Activated T-cell treated with anti-CD3 and anti-CD28 coated beads for 1 hour (primary cell): ENCODE measurements around the gene PLBD2.

Source experiments
- DNase-seq: peaks from one replicate; pipeline ENCODE4 v3.0.0-alpha.2; 2020; ENCODE audit warnings: low read depth

Gene PLBD2

GRCh38 chr12:113369391-113369985, 11.1 kb downstream of the PLBD2 start:
- DNase-seq = no peak

- DNase-seq = no peak
Observed at GRCh38 chr12:113370923-113371682, 12.7 kb downstream of the PLBD2 start.

GRCh38 chr12:113371808-113372207, 13.4 kb downstream of the PLBD2 start:
- no peak for DNase-seq

- no peak for DNase-seq
Observed at GRCh38 chr12:113372371-113372770, 14.0 kb downstream of the PLBD2 start.

GRCh38 chr12:113373440-113373839, 15.1 kb downstream of the PLBD2 start:
- no peak for DNase-seq

GRCh38 chr12:113373969-113374368, 15.6 kb downstream of the PLBD2 start:
- no peak for DNase-seq

GRCh38 chr12:113374823-113375428, 16.5 kb downstream of the PLBD2 start:
- no peak for DNase-seq

- no peak for DNase-seq
Observed at GRCh38 chr12:113378291-113378690, 19.9 kb downstream of the PLBD2 start.

- DNase-seq = no peak
Observed at GRCh38 chr12:113381220-113381619, 22.8 kb downstream of the PLBD2 start.

- no peak for DNase-seq
Observed at GRCh38 chr12:113382206-113382605, 23.8 kb downstream of the PLBD2 start.

GRCh38 chr12:113384778-113385177, 26.4 kb downstream of the PLBD2 start:
- no peak for DNase-seq

- no peak for DNase-seq
Observed at GRCh38 chr12:113385282-113385882, 27.0 kb downstream of the PLBD2 start.

GRCh38 chr12:113386866-113387566, 28.6 kb downstream of the PLBD2 start:
- no peak for DNase-seq

GRCh38 chr12:113387631-113388030, 29.2 kb downstream of the PLBD2 start:
- no peak for DNase-seq

- DNase-seq = no peak
Observed at GRCh38 chr12:113388351-113388750, 30.0 kb downstream of the PLBD2 start.

GRCh38 chr12:113390064-113391043, 32.0 kb downstream of the PLBD2 start:
- no peak for DNase-seq

- no peak for DNase-seq
Observed at GRCh38 chr12:113391145-113391544, 32.8 kb downstream of the PLBD2 start.

GRCh38 chr12:113391650-113392337, 33.4 kb downstream of the PLBD2 start:
- DNase-seq = no peak

GRCh38 chr12:113392520-113392919, 34.1 kb downstream of the PLBD2 start:
- DNase-seq = no peak

- DNase-seq = no peak
Observed at GRCh38 chr12:113392988-113393579, 34.7 kb downstream of the PLBD2 start.
